Measurements from ENCODE around the gene WIPI1.

DNA sequence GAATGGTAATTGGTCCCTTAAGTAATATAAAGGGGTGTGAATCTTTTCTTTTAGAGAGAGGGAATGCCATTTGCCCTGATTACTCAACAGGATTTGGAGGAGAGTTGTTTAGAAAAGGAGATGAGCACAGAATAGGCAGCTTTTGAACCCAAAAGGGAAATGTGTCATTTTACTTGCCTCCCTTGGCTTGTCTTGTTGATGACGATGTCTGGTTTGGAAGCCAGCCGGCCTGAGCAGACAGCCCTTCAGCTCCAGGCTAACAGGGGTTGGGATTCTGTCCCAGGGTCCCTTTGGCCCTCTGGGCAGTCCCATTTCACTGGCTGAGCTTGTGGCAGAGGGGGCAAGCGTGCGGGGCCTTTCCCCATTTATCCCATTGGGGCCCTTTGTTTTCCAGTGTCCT, 32.6 kb upstream of the WIPI1 start:
- TF ChIP-seq POLR2A (IDR thresholded peaks at IDR 0.05; ENCODE audit: low read depth, low read length) (no peak), ASH2L (IDR thresholded peaks at IDR 0.05; ENCODE audit: borderline replicate concordance, low read depth) (no peak), NR2C2 (IDR thresholded peaks at IDR 0.05; ENCODE audit: borderline replicate concordance, control insufficient read depth, insufficient read length, low read depth) (no peak), RCOR1 (conservative IDR thresholded peaks at IDR 0.05; ENCODE audit: low read depth, low read length) (no peak), JUND (IDR thresholded peaks at IDR 0.05; ENCODE audit: low read depth, low read length) (no peak), SIN3A (IDR thresholded peaks at IDR 0.05; ENCODE audit: low read depth, low read length) (no peak), ZNF217 (IDR thresholded peaks at IDR 0.05) (no peak)
- TF ChIP-seq, protein P1, sequence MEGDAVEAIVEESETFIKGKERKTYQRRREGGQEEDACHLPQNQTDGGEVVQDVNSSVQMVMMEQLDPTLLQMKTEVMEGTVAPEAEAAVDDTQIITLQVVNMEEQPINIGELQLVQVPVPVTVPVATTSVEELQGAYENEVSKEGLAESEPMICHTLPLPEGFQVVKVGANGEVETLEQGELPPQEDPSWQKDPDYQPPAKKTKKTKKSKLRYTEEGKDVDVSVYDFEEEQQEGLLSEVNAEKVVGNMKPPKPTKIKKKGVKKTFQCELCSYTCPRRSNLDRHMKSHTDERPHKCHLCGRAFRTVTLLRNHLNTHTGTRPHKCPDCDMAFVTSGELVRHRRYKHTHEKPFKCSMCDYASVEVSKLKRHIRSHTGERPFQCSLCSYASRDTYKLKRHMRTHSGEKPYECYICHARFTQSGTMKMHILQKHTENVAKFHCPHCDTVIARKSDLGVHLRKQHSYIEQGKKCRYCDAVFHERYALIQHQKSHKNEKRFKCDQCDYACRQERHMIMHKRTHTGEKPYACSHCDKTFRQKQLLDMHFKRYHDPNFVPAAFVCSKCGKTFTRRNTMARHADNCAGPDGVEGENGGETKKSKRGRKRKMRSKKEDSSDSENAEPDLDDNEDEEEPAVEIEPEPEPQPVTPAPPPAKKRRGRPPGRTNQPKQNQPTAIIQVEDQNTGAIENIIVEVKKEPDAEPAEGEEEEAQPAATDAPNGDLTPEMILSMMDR (IDR thresholded peaks at IDR 0.05 in 2 of 3, conservative IDR thresholded peaks at IDR 0.05 in 1 of 3; ENCODE audit: control insufficient read depth in 2 of 3, extremely low read depth in 1 of 3, insufficient read depth in 1 of 3, low read depth in 3 of 3, low read length in 3 of 3), result no peak
- TF ChIP-seq, protein P2, sequence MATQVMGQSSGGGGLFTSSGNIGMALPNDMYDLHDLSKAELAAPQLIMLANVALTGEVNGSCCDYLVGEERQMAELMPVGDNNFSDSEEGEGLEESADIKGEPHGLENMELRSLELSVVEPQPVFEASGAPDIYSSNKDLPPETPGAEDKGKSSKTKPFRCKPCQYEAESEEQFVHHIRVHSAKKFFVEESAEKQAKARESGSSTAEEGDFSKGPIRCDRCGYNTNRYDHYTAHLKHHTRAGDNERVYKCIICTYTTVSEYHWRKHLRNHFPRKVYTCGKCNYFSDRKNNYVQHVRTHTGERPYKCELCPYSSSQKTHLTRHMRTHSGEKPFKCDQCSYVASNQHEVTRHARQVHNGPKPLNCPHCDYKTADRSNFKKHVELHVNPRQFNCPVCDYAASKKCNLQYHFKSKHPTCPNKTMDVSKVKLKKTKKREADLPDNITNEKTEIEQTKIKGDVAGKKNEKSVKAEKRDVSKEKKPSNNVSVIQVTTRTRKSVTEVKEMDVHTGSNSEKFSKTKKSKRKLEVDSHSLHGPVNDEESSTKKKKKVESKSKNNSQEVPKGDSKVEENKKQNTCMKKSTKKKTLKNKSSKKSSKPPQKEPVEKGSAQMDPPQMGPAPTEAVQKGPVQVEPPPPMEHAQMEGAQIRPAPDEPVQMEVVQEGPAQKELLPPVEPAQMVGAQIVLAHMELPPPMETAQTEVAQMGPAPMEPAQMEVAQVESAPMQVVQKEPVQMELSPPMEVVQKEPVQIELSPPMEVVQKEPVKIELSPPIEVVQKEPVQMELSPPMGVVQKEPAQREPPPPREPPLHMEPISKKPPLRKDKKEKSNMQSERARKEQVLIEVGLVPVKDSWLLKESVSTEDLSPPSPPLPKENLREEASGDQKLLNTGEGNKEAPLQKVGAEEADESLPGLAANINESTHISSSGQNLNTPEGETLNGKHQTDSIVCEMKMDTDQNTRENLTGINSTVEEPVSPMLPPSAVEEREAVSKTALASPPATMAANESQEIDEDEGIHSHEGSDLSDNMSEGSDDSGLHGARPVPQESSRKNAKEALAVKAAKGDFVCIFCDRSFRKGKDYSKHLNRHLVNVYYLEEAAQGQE (IDR thresholded peaks at IDR 0.05; ENCODE audit: low read depth, low read length), result no peak
- TF ChIP-seq, protein P3, sequence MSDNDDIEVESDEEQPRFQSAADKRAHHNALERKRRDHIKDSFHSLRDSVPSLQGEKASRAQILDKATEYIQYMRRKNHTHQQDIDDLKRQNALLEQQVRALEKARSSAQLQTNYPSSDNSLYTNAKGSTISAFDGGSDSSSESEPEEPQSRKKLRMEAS (IDR thresholded peaks at IDR 0.05; ENCODE audit: low read depth, low read length), result no peak
